ENCODE results near the gene FAM13B.

GRCh38 chr5:138037271-138037670 is 4.4 kb upstream of the FAM13B start:
- TF ChIP-seq POLR2AphosphoS5 (IDR thresholded peaks at IDR 0.05; ENCODE audit: low read depth, low read length) (no peak), SIN3A (IDR thresholded peaks at IDR 0.05; ENCODE audit: borderline replicate concordance, insufficient read depth, low read length) (no peak)
